Measurements from ENCODE around the gene ATN1.

Gene ATN1

GRCh38 chr12:6975297-6976032, 47.7 kb downstream of the ATN1 start:
- DNase-seq (ENCODE audit: low read depth in 2 of 2), result no peak

- no peak for DNase-seq (ENCODE audit: low read depth in 2 of 2)
Measured at GRCh38 chr12:6977653-6978052, 49.9 kb downstream of the ATN1 start.

- no peak for DNase-seq (ENCODE audit: low read depth in 2 of 2)
Measured at GRCh38 chr12:6978188-6978587, 50.4 kb downstream of the ATN1 start.

- DNase-seq (ENCODE audit: low read depth in 2 of 2), result no peak
Measured at GRCh38 chr12:6978611-6979011, 50.9 kb downstream of the ATN1 start.

GRCh38 chr12:6979021-6979420, 51.3 kb downstream of the ATN1 start:
- no peak for DNase-seq (ENCODE audit: low read depth in 2 of 2)

GRCh38 chr12:6979453-6979852, 51.7 kb downstream of the ATN1 start:
- DNase-seq (ENCODE audit: low read depth in 2 of 2), result no peak

GRCh38 chr12:6980075-6980474, 52.3 kb downstream of the ATN1 start:
- DNase-seq (ENCODE audit: low read depth in 2 of 2), result no peak

- no peak for DNase-seq (ENCODE audit: low read depth in 2 of 2)
Measured at GRCh38 chr12:6980740-6981139, 53.0 kb downstream of the ATN1 start.

- DNase-seq (ENCODE audit: low read depth in 2 of 2), result no peak
Measured at GRCh38 chr12:6981152-6982052, 53.6 kb downstream of the ATN1 start.

- DNase-seq (ENCODE audit: low read depth in 2 of 2), result no peak
Measured at GRCh38 chr12:6982532-6982931, 54.8 kb downstream of the ATN1 start.

- no peak for DNase-seq (ENCODE audit: low read depth in 2 of 2)
Measured at GRCh38 chr12:6987956-6988553, 60.3 kb downstream of the ATN1 start.
